PC-3 (cell line): ENCODE results near the gene MRPL33. TPM values are rescaled to one million over a fixed set of nuclear protein-coding genes. Genes with fewer than 3 reads are reported as not detected.

Experiments
- ATAC-seq: fragments of 200-7000 bp; cut with Tn5 transposase; 2 replicates; pipeline ENCODE4 v1.9.1; 2020; ENCODE audit warnings: mild to moderate bottlenecking, moderate library complexity
- BruUV-seq: library from RNA; stranded (reverse); fragments of 400-500 nt; replicated peaks from 2 replicates; lab custom pipeline; 2021; lab: Mats Ljungman, UMichigan
- CTCF ChIA-PET: fragments of 300-600 bp; sonication (Branson Sonifier 250); formaldehyde crosslinking; loops from one replicate; lab custom pipeline; 2022; ENCODE audit warnings: antibody characterized with exemption; lab: Charles Lee
- POLR2A ChIA-PET: fragments of 300-600 bp; sonication (Branson Sonifier 250); formaldehyde crosslinking; loops from one replicate; lab custom pipeline; 2022; ENCODE audit warnings: antibody characterized with exemption; ENCODE audit not compliant: unreplicated experiment; lab: Charles Lee
- DNase-seq: peaks from one replicate; pipeline ENCODE4 v3.0.0-alpha.2; 2015
- H2AFZ ChIP-seq: fragments of 300-600 bp; sonication (generic); 2 replicates; pipeline ENCODE4 v1.6.0; 2016; ENCODE audit warnings: antibody characterized with exemption, low read length
- H3F3A ChIP-seq: fragments of 300-600 bp; sonication (generic); one replicate; pipeline ENCODE4 v1.6.0; 2017; ENCODE audit warnings: antibody characterized with exemption, low read length, control low read depth, mild to moderate bottlenecking; ENCODE audit not compliant: unreplicated experiment
- H3K27ac ChIP-seq: fragments of 300-600 bp; sonication (generic); 2 replicates; pipeline ENCODE4 v1.5.1; 2016; ENCODE audit warnings: mild to moderate bottlenecking, low read length
- H3K27me3 ChIP-seq: fragments of 300-600 bp; sonication (generic); 2 replicates; pipeline ENCODE4 v1.6.1; 2016; ENCODE audit warnings: low read length, mixed read lengths
- H3K36me3 ChIP-seq: fragments of 300-600 bp; sonication (generic); 2 replicates; pipeline ENCODE4 v1.6.1; 2016; ENCODE audit warnings: low read depth, mixed run types, low read length, mixed read lengths
- H3K4me1 ChIP-seq: fragments of 300-600 bp; sonication (generic); 2 replicates; pipeline ENCODE4 v1.5.1; 2016; ENCODE audit warnings: low read length; ENCODE audit not compliant: insufficient read depth
- H3K4me2 ChIP-seq: fragments of 300-600 bp; sonication (generic); 2 replicates; pipeline ENCODE4 v1.6.0; 2016; ENCODE audit warnings: low read length
- H3K4me3 ChIP-seq: fragments of 300-600 bp; sonication (generic); 2 replicates; pipeline ENCODE4 v1.5.1; 2016; ENCODE audit warnings: mild to moderate bottlenecking, low read length, mixed read lengths
- H3K79me2 ChIP-seq: fragments of 300-600 bp; sonication (generic); 2 replicates; pipeline ENCODE4 v1.6.1; 2017; ENCODE audit warnings: low read length, mixed read lengths
- H3K9ac ChIP-seq: fragments of 300-600 bp; sonication (generic); 2 replicates; pipeline ENCODE4 v1.6.0; 2016; ENCODE audit warnings: mild to moderate bottlenecking, low read length
- H3K9me2 ChIP-seq: fragments of 300-600 bp; sonication (generic); replicated peaks from 2 replicates; pipeline ENCODE4 v1.6.1; 2016; ENCODE audit warnings: mixed run types, low read length, mixed read lengths
- H3K9me3 ChIP-seq: fragments of 300-600 bp; sonication (generic); 2 replicates; pipeline ENCODE4 v1.6.1; 2016; ENCODE audit warnings: low read length, mixed read lengths
- H4K20me1 ChIP-seq: fragments of 300-600 bp; sonication (generic); 2 replicates; pipeline ENCODE4 v1.6.1; 2016; ENCODE audit warnings: low read length, mixed read lengths
- EZH2 ChIP-seq: fragments of 300-600 bp; sonication (generic); IDR thresholded peaks from one replicate; pipeline ENCODE4 v1.6.1; 2017; ENCODE audit warnings: antibody characterized with exemption, mild to moderate bottlenecking, low read length; ENCODE audit not compliant: unreplicated experiment
- EZH2phosphoT487 ChIP-seq: fragments of 300-600 bp; sonication (generic); IDR thresholded peaks from 2 replicates; pipeline ENCODE4 v1.6.1; 2018; ENCODE audit warnings: mild to moderate bottlenecking, antibody characterized with exemption, low read length, borderline replicate concordance
- intact Hi-C: fragments of 100-400 bp; cut with micrococcal nuclease; formaldehyde crosslinking; loops from 2 replicates; pipeline ENCODE4 v1.9.0; 2023
- total RNA-seq: library from RNA; depleted of rRNA; stranded (reverse); fragments of >200 nt; gene quantifications from 2 replicates; pipeline ENCODE4 v1.2.3, GENCODE V29; 2014; rRNA removed
- TF ChIP-seq, protein P1 (sequence below): fragments of 300-600 bp; sonication (generic); conservative IDR thresholded peaks from 2 replicates; pipeline ENCODE4 v1.5.1; 2017; ENCODE audit warnings: antibody characterized with exemption, low read depth, mild to moderate bottlenecking, low read length

MRPL33 gene
- total RNA-seq, 1 experiment from 2014 or later = 110 TPM

DNA sequence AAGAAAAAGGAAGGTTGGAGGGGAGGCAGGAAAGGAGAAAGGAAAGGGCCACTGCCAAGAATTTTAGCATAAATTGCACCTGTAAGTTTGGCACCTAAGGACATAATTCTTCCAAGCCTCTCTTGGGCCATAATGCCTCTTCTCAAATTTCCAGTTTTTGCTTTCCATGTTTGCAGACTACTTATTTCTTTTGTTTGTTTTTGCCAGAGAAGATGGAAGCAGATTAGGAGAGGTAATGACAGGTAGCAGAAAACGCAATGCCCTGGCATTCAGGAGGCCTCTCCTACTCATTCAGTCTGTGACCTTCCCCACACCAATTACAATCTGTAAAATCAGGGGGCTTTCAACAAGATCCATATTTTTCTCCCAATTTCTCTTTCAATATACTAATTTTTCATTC lies 56.8 kb downstream of the MRPL33 start:
- no TSS peak for BruUV-seq
- Histone ChIP-seq H3K9ac (no peak overlapping the region), H3K9me3 (0 out of 2 replicates have a peak, but pooled peaks cover 3% of the 10 kb centered on the region), H3K9me2 (no peaks in the 10 kb centered on the region), H3K27me3 (no peaks in the 10 kb centered on the region), H3K4me1 (peaks cover 7% of the 10 kb centered on the region; the same call in 1 of the 2 replicates), H3K79me2 (no peaks in the 10 kb centered on the region), H3K4me2 (no peak overlapping the region), H3K4me3 (no peak overlapping the region), H3K27ac (no peak overlapping the region), H4K20me1 (no peaks in the 10 kb centered on the region), H3K36me3 (no peaks in the 10 kb centered on the region), H2AFZ (no peak overlapping the region), H3F3A (no peaks in the 10 kb centered on the region)
- TF ChIP-seq EZH2phosphoT487 (no peak), EZH2 (no peak)
- TF ChIP-seq, protein P1, sequence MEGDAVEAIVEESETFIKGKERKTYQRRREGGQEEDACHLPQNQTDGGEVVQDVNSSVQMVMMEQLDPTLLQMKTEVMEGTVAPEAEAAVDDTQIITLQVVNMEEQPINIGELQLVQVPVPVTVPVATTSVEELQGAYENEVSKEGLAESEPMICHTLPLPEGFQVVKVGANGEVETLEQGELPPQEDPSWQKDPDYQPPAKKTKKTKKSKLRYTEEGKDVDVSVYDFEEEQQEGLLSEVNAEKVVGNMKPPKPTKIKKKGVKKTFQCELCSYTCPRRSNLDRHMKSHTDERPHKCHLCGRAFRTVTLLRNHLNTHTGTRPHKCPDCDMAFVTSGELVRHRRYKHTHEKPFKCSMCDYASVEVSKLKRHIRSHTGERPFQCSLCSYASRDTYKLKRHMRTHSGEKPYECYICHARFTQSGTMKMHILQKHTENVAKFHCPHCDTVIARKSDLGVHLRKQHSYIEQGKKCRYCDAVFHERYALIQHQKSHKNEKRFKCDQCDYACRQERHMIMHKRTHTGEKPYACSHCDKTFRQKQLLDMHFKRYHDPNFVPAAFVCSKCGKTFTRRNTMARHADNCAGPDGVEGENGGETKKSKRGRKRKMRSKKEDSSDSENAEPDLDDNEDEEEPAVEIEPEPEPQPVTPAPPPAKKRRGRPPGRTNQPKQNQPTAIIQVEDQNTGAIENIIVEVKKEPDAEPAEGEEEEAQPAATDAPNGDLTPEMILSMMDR = no peak
- ATAC-seq (no peak), DNase-seq (no peak)
- intact Hi-C loops = no loop called here
- POLR2A ChIA-PET = no interaction called here
- CTCF ChIA-PET = no interaction called here

Other genes with a start within 250 kb of the MRPL33 start
- gene ZNF512, start 188.7 kb upstream of the MRPL33 start, total RNA-seq = not detected in 2 replicates
- 0.87 and 2.7 TPM in 2 replicates for gene CCDC121, start 142.7 kb upstream of the MRPL33 start, total RNA-seq
- 40.9 and 46.8 TPM in 2 replicates for gene GPN1, start 142.7 kb upstream of the MRPL33 start, total RNA-seq
- gene SUPT7L, start 108.1 kb upstream of the MRPL33 start, total RNA-seq = 23.4 and 27.2 TPM in 2 replicates
- 29.1 and 30.3 TPM in 2 replicates for gene SLC4A1AP, start 107.8 kb upstream of the MRPL33 start, total RNA-seq
- 1.8 and 2.6 TPM in 2 replicates for gene RBKS, start 118.7 kb downstream of the MRPL33 start, total RNA-seq
- 16.3 and 17.9 TPM in 2 replicates for gene BABAM2, start 119.0 kb downstream of the MRPL33 start, total RNA-seq